ENCODE results near the gene LRRC8A.
"Not testable (repeated sequence)": the region's sequence is repeated elsewhere in the genome, so short reads cannot be mapped to it uniquely, and the experiment has no call there.

Gene LRRC8A

GRCh38 chr9:128870128-128870940 lies 11.6 kb upstream of the LRRC8A start:
- no peak for DNase-seq (ENCODE audit: low spot score)

GRCh38 chr9:128870941-128871265 lies 11.0 kb upstream of the LRRC8A start:
- DNase-seq (ENCODE audit: low spot score), result not testable (repeated sequence)

GRCh38 chr9:128877852-128878251 lies 4.1 kb upstream of the LRRC8A start:
- no peak for DNase-seq (ENCODE audit: low spot score)

GRCh38 chr9:128882677-128883603 lies 1.0 kb downstream of the LRRC8A start:
- no peak for DNase-seq (ENCODE audit: low spot score)

- no peak for DNase-seq (ENCODE audit: low spot score)
Observed at GRCh38 chr9:128884164-128884563, 2.2 kb downstream of the LRRC8A start.

- DNase-seq (ENCODE audit: low spot score), result no peak
Observed at GRCh38 chr9:128885376-128885775, 3.4 kb downstream of the LRRC8A start.

GRCh38 chr9:128885798-128886197 lies 3.9 kb downstream of the LRRC8A start:
- DNase-seq (ENCODE audit: low spot score), result no peak

- DNase-seq (ENCODE audit: low spot score), result no peak
Observed at GRCh38 chr9:128886211-128886891, 4.4 kb downstream of the LRRC8A start.

- DNase-seq (ENCODE audit: low spot score), result no peak
Observed at GRCh38 chr9:128887049-128887448, 5.1 kb downstream of the LRRC8A start.

- DNase-seq (ENCODE audit: low spot score), result no peak
Observed at GRCh38 chr9:128887914-128888350, 6.0 kb downstream of the LRRC8A start.

GRCh38 chr9:128891321-128892220 lies 9.6 kb downstream of the LRRC8A start:
- no peak for DNase-seq (ENCODE audit: low spot score)

- peak; percentile 53 for DNase-seq (ENCODE audit: low spot score)
Observed at GRCh38 chr9:128892221-128892921, 10.4 kb downstream of the LRRC8A start.

- no peak for DNase-seq (ENCODE audit: low spot score)
Observed at GRCh38 chr9:128893354-128893753, 11.4 kb downstream of the LRRC8A start.

- DNase-seq (ENCODE audit: low spot score), result no peak
Observed at GRCh38 chr9:128894764-128895163, 12.8 kb downstream of the LRRC8A start.

- DNase-seq (ENCODE audit: low spot score), result no peak
Observed at GRCh38 chr9:128895556-128895955, 13.6 kb downstream of the LRRC8A start.

GRCh38 chr9:128898382-128898781 lies 16.4 kb downstream of the LRRC8A start:
- no peak for DNase-seq (ENCODE audit: low spot score)

- no peak for DNase-seq (ENCODE audit: low spot score)
Observed at GRCh38 chr9:128898845-128899565, 17.1 kb downstream of the LRRC8A start.

- DNase-seq (ENCODE audit: low spot score), result no peak
Observed at GRCh38 chr9:128899566-128900322, 17.8 kb downstream of the LRRC8A start.

- no peak for DNase-seq (ENCODE audit: low spot score)
Observed at GRCh38 chr9:128901379-128901778, 19.4 kb downstream of the LRRC8A start.
